PFSK-1 (cell line): ENCODE results near the gene UVRAG.

Experiments
- FOXP2 ChIP-seq: optimal IDR thresholded peaks from 2 replicates; pipeline ENCODE3; 2011; ENCODE audit warnings: borderline replicate concordance, control low read depth, inconsistent platforms; ENCODE audit not compliant: insufficient read depth; ENCODE audit errors: extremely low read length, extremely low read depth
- POLR2AphosphoS5 ChIP-seq: IDR thresholded peaks from 2 replicates; pipeline ENCODE4 v1.6.1; 2012; ENCODE audit warnings: low read depth, mild to moderate bottlenecking, control low read depth, low read length, moderate library complexity
- REST ChIP-seq, 2 experiments: IDR thresholded peaks; 2 replicates each; pipeline versions ENCODE4 v1.6.1 to v1.8.0; 2011 to 2012; ENCODE audit warnings: low read depth in 2 of 2, low read length in 2 of 2, control low read depth in 1 of 2, inconsistent platforms in 1 of 2, mild to moderate bottlenecking in 1 of 2, moderate library complexity in 1 of 2; ENCODE audit not compliant: insufficient read depth in 1 of 2
- SIN3A ChIP-seq: IDR thresholded peaks from 2 replicates; pipeline ENCODE4 v1.6.1; 2012; ENCODE audit warnings: mild to moderate bottlenecking, low read length, moderate library complexity, borderline replicate concordance; ENCODE audit not compliant: insufficient read depth
- TAF1 ChIP-seq: IDR thresholded peaks from 2 replicates; pipeline ENCODE4 v1.6.1; 2012; ENCODE audit warnings: low read length, control low read depth, borderline replicate concordance; ENCODE audit not compliant: insufficient read depth

UVRAG gene

DNA sequence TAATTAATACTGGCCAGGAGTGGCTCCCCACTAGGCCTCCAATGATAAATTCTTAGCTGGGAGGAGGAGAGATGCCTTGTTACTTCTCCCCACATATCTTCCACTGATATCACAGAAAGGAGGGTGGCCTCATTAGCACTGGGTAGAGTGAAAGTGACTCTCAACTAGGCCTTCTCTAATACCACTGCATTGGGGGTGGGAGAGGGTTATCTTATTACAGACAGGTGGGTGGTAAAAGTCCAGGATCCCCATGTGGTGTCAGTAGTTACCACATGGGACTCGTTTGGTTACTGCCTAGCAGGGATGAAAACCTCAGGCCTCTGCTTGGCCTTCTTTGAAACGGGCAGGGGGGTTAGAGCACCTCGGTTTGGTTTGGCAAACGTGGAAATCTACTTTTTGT lies 167.3 kb downstream of the UVRAG start:
- no peak for TF ChIP-seq POLR2AphosphoS5
- no peak for TF ChIP-seq FOXP2
- TF ChIP-seq TAF1, result no peak
- TF ChIP-seq REST (IDR thresholded peaks at IDR 0.05; ENCODE audit: insufficient read depth in 1 of 2, low read depth in 2 of 2, low read length in 2 of 2), result no peak
- TF ChIP-seq SIN3A, result no peak

- TF ChIP-seq REST (IDR thresholded peaks at IDR 0.05; ENCODE audit: insufficient read depth in 1 of 2, low read depth in 2 of 2, low read length in 2 of 2) (no peak), SIN3A (no peak), TAF1 (no peak), POLR2AphosphoS5 (no peak), FOXP2 (no peak)
Observed at GRCh38 chr11:75986966-75987365, 172.0 kb downstream of the UVRAG start.

- TF ChIP-seq SIN3A (no peak), FOXP2 (no peak), REST (IDR thresholded peaks at IDR 0.05; ENCODE audit: insufficient read depth in 1 of 2, low read depth in 2 of 2, low read length in 2 of 2) (no peak), POLR2AphosphoS5 (no peak), TAF1 (no peak)
Observed at GRCh38 chr11:75993126-75993525, 178.1 kb downstream of the UVRAG start.

- TF ChIP-seq SIN3A, result no peak
- no peak for TF ChIP-seq TAF1
- TF ChIP-seq REST (IDR thresholded peaks at IDR 0.05; ENCODE audit: insufficient read depth in 1 of 2, low read depth in 2 of 2, low read length in 2 of 2), result no peak
- no peak for TF ChIP-seq FOXP2
- TF ChIP-seq POLR2AphosphoS5, result no peak
Observed at GRCh38 chr11:75994616-75995015, 179.6 kb downstream of the UVRAG start.

- TF ChIP-seq POLR2AphosphoS5 (no peak), REST (IDR thresholded peaks at IDR 0.05; ENCODE audit: insufficient read depth in 1 of 2, low read depth in 2 of 2, low read length in 2 of 2) (no peak), SIN3A (no peak), FOXP2 (no peak), TAF1 (no peak)
Observed at GRCh38 chr11:75996523-75997442, 181.8 kb downstream of the UVRAG start.
